Fibroblast of the aortic adventitia (primary cell): ENCODE measurements around the gene BEAN1. TPM values are rescaled to one million over a fixed set of nuclear protein-coding genes. Genes with fewer than 3 reads are reported as not detected.
A peak's percentile ranks its signal among the peaks of the same experiment; 100 is the strongest.
"Not testable (repeated sequence)": the region's sequence is repeated elsewhere in the genome, so short reads cannot be mapped to it uniquely, and the experiment has no call there.

Source experiments
- DNase-seq: peaks from one replicate; pipeline ENCODE4 v3.0.0-alpha.2; 2010; ENCODE audit warnings: low read depth
- H3K4me3 ChIP-seq: 2 replicates; pipeline ENCODE4 v1.5.1; 2011; ENCODE audit warnings: low read depth, mild to moderate bottlenecking, control low read depth, low read length, moderate library complexity
- total RNA-seq: library from RNA; depleted of rRNA; stranded (reverse); fragments of >200 nt; gene quantifications from 2 replicates; pipeline ENCODE4 v1.2.3, GENCODE V29; 2012; ENCODE audit warnings: low replicate concordance
- TF ChIP-seq, protein P1 (sequence below): IDR thresholded peaks from 2 replicates; pipeline ENCODE4 v1.5.1; 2011; ENCODE audit warnings: mild to moderate bottlenecking, low read length, control low read depth, inconsistent platforms; ENCODE audit not compliant: insufficient read depth

Gene BEAN1
- total RNA-seq, 1 donor, result 0.09 TPM

DNA sequence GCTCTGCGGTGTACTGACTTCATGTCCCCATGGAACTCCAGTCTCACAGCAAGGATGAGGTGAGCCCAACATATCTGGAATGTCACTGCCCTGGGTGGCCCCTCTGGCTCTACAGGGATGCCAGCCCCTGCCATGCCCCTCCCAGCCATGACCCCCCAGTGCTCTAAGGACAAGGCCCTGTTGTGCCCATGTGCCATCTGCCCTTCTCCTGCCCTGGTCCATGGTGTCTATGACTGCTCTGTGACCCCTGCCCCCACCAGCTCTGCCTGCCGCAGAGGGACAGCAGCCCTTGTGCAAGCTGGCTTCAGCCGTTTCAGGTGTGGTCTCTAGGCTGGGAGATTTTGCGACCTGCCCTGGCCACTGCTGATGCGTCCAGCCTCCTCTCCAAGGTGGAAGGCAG is 82.5 kb downstream of the BEAN1 start:
- no peak overlapping the region for H3K4me3 ChIP-seq
- DNase-seq, result no peak
- TF ChIP-seq, protein P1, sequence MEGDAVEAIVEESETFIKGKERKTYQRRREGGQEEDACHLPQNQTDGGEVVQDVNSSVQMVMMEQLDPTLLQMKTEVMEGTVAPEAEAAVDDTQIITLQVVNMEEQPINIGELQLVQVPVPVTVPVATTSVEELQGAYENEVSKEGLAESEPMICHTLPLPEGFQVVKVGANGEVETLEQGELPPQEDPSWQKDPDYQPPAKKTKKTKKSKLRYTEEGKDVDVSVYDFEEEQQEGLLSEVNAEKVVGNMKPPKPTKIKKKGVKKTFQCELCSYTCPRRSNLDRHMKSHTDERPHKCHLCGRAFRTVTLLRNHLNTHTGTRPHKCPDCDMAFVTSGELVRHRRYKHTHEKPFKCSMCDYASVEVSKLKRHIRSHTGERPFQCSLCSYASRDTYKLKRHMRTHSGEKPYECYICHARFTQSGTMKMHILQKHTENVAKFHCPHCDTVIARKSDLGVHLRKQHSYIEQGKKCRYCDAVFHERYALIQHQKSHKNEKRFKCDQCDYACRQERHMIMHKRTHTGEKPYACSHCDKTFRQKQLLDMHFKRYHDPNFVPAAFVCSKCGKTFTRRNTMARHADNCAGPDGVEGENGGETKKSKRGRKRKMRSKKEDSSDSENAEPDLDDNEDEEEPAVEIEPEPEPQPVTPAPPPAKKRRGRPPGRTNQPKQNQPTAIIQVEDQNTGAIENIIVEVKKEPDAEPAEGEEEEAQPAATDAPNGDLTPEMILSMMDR, result no peak

DNA sequence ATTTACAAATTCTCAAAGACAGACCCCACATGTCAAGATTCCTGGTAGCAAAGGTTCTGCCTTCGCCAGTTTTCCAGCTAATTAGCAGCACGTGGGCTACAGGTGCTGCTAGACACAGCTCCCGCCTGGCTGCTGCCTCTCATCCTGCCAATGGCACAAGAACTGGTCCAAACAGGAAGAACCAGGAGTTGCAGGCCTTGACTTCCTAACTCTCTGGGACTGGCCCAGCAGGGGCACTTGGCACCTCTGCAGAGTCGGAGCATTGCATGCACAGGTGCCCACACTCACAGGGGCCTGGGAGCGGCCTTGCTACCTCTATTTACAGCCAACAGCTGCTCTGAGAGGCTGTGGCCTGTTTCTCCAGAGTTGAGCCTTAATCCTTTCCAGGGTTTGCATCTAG is 83.2 kb downstream of the BEAN1 start:
- no peak for DNase-seq
- TF ChIP-seq, protein P1, result no peak
- no peak overlapping the region for H3K4me3 ChIP-seq

DNA sequence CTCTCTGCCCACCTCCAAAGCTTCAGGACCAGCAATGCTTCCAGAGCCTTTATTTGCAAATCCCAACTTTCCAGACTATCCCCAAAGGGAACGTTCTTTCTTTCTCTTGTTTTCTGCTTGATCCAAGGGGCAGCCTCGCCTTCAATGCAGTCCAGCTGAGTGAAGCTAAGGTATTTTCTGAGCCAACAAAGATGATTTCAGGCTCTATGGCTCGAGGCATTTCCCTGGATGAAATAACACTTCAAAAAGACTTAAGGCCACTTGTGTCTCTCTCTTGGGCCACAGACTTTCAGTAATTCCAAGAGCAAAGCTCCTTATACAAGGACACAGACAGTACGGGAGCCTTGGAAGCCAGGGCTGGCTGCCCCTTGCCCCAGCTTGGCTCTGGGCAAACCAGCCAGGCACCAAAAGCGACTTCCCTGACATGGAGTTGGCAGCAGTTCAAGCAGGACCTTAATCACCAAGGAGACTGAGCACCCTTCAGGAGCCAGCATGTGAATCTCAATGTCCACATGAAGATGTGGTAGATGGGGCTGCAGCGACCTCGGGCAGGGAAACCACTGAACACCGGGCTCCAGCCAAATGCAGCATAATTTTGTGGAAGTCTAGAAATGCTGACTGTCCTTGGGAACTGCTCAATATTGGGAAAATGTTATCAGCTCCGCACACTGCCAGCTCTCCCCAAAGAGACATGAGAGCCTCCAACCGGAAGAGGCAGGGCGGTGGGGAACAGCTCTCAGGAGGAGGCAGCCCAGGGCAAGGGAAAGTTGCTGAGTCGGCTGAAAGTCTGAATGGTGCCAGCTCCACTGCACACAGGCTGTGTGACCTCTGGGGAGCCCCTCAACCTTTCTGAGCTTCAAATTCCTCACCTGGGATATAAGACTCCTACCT is 83.9 kb downstream of the BEAN1 start:
- peak; percentile 36 for DNase-seq
- TF ChIP-seq, protein P1, result no peak

DNA sequence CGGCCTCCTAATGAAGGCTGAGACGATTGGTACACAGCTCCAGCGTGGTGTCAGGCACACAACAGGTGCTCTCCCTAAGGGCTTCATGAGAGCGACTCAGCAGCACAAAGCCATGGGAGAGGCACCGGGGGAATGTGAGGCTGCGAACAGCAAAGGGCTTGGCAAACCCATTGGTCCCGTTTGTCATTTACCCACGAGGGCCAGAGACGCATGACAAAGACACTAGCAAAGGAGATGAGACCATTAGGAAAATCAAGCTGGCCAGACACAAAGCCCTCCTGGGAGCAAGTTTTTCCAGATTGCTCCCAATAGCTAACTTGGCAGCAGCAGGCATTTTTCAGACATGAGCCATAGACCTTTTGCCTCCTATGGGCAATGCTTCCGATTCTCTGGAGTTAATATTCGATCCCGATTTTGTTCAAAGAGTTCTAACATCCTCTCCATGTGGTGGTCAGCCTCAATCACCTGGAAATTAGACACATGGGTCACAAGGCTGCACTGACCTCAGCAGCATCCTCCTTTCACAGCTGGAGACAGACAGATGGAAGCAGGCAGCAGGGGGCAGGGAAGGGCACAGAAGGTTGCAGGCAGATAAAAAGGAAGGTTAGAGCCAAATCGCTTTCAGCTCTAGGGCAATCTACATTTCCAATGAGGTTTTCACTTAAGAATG is 84.6 kb downstream of the BEAN1 start:
- TF ChIP-seq, protein P1, result peak; percentile 13
- no peak overlapping the region for H3K4me3 ChIP-seq
- DNase-seq, result peak; percentile 82

More for the DNA sequence above, 83.9 kb downstream of the BEAN1 start:
- H3K4me3 ChIP-seq, result no peak overlapping the region

DNA sequence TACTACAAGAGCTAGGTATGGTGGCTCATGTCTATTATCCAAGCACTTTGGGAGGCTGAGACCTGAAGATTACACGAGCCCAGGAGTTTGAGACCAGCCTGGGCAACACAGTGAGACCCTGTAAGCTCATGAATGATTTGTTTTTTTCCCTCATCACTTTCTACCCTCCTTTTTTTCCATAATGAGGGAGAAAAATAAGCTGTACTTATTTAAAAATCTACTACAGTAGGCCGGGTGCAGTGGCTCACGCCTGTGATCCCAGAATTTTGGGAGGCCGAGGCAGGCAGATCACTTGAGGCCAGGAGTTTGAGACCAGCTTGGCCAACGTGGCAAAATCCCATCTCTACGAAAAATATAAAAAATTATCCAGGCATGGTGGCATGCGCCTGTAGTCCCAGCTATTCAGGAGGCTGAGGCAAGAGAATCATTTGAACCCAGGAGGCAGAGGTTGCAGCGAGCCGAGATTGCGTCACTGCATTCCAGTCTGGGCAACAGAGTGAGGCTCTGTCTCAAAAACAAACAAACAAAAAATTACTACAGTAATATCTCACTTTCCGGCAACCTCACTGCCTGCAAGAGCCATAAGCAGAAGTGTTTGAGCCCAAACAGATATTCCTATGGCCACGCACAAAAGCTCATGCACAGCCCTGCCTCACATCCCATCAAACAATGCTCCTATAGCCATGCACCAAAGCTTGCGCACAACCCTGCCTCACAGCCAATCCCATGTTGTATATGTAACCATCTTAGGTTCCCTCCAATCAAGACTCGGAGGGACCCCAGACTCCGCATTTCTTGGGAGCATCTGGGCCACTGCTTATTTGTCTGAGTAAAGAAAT is 85.4 kb downstream of the BEAN1 start:
- H3K4me3 ChIP-seq, result no peak overlapping the region
- TF ChIP-seq, protein P1, result no peak
- DNase-seq, result peak; percentile 41

DNA sequence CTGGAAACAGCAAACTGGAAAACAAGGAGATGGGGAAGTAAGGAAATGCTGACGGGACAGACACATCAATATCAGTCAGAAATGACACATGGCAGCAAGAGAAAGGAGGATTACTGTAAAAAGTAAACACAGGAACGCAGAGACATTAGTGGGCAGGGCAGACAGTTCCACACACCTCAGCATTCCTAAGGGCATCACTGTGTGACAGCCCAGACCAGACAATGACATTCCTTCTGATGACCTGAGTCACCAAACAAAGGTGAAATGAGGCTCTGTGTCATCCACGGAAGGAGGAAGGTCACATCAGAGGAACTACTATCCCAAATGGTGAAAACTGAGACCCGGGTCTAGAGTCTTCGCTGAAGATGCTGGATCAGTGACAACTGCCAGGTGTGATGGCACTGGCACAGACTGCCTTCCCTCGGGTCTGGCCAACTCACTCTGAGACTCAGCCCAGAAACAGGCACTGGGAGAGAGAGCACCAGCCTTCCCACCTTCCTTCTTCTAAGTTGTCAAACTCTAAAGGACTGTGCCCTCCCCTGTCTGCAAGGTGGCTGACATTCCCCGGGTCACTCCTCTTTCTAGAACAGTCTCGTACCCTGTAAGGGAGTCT is 86.1 kb downstream of the BEAN1 start:
- TF ChIP-seq, protein P1, result no peak
- no peak for DNase-seq
- no peak overlapping the region for H3K4me3 ChIP-seq

DNA sequence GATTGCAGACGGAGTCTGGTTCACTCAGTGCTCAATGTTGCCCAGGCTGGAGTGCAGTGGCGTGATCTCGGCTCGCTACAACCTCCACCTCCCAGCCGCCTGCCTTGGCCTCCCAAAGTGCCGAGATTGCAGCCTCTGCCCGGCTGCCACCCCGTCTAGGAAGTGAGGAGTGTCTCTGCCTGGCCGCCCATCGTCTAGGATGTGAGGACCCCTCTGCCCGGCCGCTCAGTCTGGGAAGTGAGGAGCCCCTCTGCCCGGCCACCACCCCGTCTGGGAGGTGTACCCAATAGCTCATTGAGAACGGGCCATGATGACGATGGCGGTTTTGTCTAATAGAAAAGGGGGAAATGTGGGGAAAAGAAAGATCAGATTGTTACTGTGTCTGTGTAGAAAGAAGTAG is 87.3 kb downstream of the BEAN1 start:
- not testable (repeated sequence) for H3K4me3 ChIP-seq, DNase-seq

DNA sequence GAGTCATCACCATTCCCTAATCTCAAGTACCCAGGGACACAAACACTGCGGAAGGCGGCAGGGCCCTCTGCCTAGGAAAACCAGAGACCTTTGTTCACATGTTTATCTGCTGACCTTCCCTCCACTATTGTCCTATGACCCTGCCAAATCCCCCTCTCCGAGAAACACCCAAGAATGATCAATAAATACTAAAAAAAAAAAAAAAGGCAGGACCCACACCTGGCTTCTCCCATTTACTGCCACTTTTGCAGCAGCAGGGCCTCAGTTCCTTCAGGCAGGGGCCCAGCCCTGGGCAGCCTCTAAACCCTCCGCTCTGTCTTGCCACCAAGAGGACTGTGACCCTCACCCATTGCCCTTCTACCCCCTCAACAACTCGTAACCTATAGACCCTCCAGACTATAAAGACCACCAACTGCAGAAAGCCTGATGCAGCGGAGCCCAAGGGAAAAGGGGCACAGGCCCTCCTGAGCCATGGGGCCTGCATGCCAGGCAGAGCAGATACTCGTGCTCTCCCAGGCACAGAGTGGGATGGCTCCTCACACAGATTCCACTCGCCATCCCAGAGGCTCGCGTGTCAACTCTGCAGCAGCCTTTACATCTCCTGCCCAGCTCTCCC is 88.0 kb downstream of the BEAN1 start:
- not testable (repeated sequence) for H3K4me3 ChIP-seq, DNase-seq
